Muscle layer of duodenum (tissue), 2 donors: ENCODE data around the gene ABCF1.

Experiments
- H3K27ac ChIP-seq: one replicate; pipeline ENCODE4 v1.7.0; 2013; ENCODE audit warnings: mild to moderate bottlenecking, low read length
- H3K27me3 ChIP-seq: one replicate; pipeline ENCODE4 v1.7.0; 2013; ENCODE audit warnings: low read depth, mild to moderate bottlenecking, control low read depth, low read length
- H3K36me3 ChIP-seq, 2 donors: one replicate each; pipeline ENCODE4 v1.7.0; 2013; ENCODE audit warnings: low read length in 2 of 2, control low read depth in 1 of 2, mild to moderate bottlenecking in 1 of 2; ENCODE audit not compliant: insufficient read depth in 2 of 2, control insufficient read depth in 1 of 2
- H3K4me1 ChIP-seq, 2 donors: one replicate each; pipeline ENCODE4 v1.7.0; 2013; ENCODE audit warnings: low read length in 2 of 2, mild to moderate bottlenecking in 2 of 2, control low read depth in 1 of 2, moderate library complexity in 1 of 2; ENCODE audit not compliant: insufficient read depth in 2 of 2, control insufficient read depth in 1 of 2
- H3K4me3 ChIP-seq, 2 donors: one replicate each; pipeline ENCODE4 v1.7.0; 2013; ENCODE audit warnings: low read length in 2 of 2, low read depth in 1 of 2, mild to moderate bottlenecking in 1 of 2
- H3K9me3 ChIP-seq, 2 donors: one replicate each; pipeline ENCODE4 v1.7.0; 2013; ENCODE audit warnings: low read length in 2 of 2, control low read depth in 1 of 2, mild to moderate bottlenecking in 1 of 2; ENCODE audit not compliant: control insufficient read depth in 1 of 2
- donor health status: healthy.

ABCF1 gene

DNA sequence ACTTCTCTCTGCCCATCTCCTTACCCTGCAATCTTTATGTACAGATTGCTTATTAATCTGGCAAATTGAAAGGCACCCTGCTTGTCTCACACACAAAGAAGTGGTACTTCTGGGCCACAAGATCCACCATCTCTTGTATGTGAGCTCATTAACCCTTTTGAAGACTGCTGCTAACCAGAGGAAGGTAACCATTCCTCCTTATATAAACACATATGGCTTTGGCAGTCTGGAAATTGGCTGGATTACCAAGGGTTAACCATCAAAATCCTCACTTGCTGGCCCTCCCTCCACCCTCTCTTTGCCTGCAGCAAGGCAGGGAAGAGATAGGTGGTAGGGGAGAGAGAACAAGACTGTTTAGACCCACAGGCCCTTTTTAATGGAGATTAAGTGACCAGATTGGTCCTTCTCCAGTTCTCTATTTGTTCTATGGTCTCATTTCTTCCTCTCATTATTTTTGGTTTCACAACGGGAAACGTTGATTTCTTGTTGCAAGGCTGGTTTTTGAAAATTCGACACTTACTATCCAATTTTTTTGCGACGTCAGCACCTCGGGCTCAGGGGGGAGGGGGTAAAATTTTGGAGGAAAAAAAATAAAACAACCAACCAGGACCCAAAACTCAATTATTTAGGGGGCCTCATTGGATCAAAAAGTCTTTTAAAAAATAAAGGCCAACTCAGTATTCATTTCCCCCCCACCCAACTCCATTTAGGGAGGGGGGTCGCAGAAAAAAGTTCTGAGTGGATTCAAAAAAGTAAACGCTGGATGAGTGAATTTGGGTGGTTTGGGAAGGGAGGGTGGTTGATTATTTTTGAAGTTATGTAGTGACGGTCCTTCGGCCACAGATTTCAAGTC is 44.9 kb downstream of the ABCF1 start:
- peaks cover 24 to 41% of the 10 kb centered on the region in 2 donors for H3K4me1 ChIP-seq
- H3K36me3 ChIP-seq, result peaks cover 25 to 26% of the 10 kb centered on the region in 2 donors
- H3K4me3 ChIP-seq, result peak overlapping the region; percentile 95 to 96
- peak overlapping the region; percentile 100 for H3K27ac ChIP-seq
- H3K27me3 ChIP-seq, result no peaks in the 10 kb centered on the region
- H3K9me3 ChIP-seq, result no peaks in the 10 kb centered on the region

DNA sequence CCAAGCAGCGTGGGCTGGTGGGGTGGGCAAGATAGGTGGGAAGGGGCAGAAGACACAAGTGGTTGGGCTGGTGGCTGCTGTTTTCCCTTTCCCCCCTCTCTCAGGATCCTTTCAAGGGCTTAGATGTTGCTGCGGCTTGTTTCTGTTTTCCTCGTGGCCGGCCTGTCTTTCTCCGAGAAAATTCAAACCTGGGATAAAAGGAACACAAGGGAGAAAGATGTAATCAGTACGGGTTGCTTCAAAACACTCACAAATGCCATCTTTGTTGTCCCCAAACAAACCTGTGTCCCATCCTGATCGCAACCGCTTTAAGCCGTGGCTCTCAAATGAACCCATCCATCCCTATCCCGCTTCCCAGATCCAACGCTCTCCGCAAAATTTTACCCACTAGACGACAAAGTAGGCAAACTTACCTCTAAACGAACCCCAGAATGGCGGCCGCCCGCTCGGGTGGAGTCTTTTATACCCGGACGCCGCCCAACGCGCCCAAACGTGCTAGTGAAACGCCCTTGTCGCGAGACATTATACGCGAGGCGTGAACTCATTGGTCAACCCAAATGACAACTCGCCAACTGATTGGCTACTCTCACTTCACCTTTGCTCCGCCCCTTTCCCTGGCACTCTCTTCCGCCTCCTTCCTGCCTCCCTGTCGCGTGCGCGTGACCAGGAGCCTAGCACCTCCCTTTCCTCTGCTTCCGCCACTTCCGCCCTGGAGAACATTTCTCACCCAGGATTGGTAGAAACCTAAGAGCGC is 45.7 kb downstream of the ABCF1 start, which contains the start of gene PPP1R10:
Gene PPP1R10 (minus strand): TSS at position 433 of the 754 bp plus-strand sequence. CDS start 7,299 bp downstream, outside the sequence.
- Histone ChIP-seq H3K4me3 (peak within 1 kb of the TSS; percentile 95 to 96), H3K4me1 (peaks cover 24 to 33% of the 10 kb centered on the region in 2 donors)

DNA sequence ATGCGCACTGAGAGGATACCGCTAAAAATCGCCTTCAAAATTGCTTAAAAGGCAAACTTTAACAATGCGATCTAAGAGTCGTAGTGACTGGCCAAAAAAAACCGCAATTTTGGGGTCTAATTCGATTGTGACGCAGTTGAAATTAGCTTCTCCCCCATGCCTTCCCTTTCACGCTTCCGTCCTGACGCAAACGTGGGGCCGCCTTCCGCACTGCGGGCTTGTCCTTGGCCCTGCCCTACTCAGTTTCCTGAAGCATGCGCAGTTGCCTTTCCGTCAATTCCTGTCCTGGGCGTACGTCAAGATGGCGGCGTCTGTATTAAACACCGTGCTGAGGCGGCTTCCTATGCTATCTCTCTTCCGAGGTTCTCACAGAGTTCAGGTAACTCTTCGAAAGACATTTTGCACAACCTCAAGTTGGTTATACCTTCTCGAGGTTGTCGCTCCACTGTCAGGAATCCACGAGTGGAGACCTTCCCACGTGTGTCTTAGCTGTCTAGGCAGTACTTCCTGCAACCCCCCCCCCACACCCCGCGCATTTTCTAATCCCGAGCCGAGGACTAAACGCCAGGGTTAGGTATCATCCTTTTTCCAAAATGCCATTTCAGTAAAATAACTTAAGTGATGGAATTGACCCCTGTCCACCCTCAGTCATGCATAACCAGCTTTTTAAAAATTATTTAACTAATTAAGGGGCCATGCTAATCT is 46.5 kb downstream of the ABCF1 start, which contains the start of gene MRPS18B:
Gene MRPS18B (plus strand): TSS at position 276 of the 705 bp plus-strand sequence. CDS start 26 bp downstream, at position 302.
- Histone ChIP-seq H3K4me1 (peaks cover 17 to 26% of the 10 kb centered on the region in 2 donors), H3K36me3 (peaks cover 29 to 35% of the 10 kb centered on the region in 2 donors), H3K27me3 (no peaks in the 10 kb centered on the region), H3K4me3 (peak within 1 kb of the TSS; percentile 95 to 96), H3K9me3 (no peaks in the 10 kb centered on the region), H3K27ac (peak within 1 kb of the TSS; percentile 100)

More for the DNA sequence above, 45.7 kb downstream of the ABCF1 start, which contains the start of gene PPP1R10:
- H3K27me3 ChIP-seq, result no peaks in the 10 kb centered on the region
- H3K27ac ChIP-seq, result peak within 1 kb of the TSS; percentile 100
- H3K36me3 ChIP-seq, result peaks cover 26 to 29% of the 10 kb centered on the region in 2 donors
- no peaks in the 10 kb centered on the region for H3K9me3 ChIP-seq

DNA sequence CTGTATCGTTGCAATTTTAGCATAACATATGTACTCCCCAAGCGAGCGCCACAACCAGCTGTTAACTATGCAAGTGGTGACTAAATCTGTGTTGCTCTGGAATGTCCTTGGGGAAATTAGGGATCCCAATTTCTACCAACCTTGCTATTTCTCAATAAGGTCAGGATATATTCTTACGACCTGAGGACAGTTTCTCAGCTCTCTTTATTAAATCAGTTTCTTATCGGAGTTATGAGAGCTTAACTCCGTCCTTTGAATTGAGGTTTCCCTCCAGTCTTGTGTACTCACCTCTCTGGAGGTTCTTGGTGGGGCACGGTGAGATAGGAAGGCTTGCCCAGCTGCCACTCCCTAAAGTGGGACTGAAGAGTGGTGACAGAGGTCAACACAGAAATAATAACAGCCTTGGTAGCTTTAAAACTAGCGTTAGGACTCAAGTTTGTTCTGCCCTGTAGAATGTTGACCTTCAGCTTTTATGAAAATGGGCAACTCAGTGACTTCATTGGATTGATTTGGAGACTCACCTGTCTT is 47.1 kb downstream of the ABCF1 start:
- H3K27ac ChIP-seq, result peak overlapping the region; percentile 100
- H3K4me3 ChIP-seq, result peak overlapping the region; percentile 73 to 95
- H3K9me3 ChIP-seq, result no peaks in the 10 kb centered on the region
- H3K4me1 ChIP-seq, result peaks cover 13 to 20% of the 10 kb centered on the region in 2 donors
- peaks cover 30 to 42% of the 10 kb centered on the region in 2 donors for H3K36me3 ChIP-seq
- H3K27me3 ChIP-seq, result no peaks in the 10 kb centered on the region

DNA sequence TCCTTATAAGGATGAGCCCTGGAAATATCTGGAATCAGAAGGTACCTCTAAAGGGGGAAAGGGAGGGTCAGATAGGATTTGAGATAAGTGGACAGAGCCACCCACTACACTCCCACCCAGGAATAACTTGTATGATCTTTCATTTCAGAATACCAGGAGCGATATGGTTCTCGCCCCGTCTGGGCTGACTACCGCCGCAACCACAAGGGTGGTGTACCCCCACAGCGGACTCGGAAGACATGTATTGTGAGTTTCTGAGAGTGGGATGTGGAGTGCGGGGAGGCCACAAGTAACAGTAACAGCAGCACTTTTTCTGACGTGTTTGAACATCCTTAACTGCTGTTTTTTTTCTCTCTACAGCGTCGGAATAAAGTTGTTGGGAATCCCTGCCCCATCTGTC is 48.3 kb downstream of the ABCF1 start:
- Histone ChIP-seq H3K27ac (no peak overlapping the region), H3K9me3 (no peaks in the 10 kb centered on the region), H3K4me3 (no peak overlapping the region), H3K27me3 (no peaks in the 10 kb centered on the region), H3K4me1 (peaks cover 1 to 10% of the 10 kb centered on the region in 2 donors), H3K36me3 (peaks cover 29 to 53% of the 10 kb centered on the region in 2 donors)

DNA sequence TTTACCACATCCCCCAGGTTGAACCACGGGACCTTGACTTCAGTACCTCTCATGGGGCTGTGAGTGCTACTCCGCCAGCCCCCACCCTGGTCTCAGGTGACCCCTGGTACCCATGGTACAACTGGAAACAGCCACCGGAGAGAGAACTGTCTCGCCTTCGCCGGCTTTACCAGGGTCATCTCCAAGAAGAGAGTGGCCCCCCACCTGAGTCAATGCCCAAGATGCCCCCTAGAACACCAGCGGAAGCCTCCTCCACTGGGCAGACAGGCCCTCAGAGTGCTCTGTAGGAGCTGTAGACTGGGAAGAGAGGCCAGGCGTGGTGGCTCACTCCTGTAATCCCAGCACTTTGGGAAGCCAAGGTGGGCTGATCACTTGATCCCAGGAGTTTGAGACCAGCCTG is 54.3 kb downstream of the ABCF1 start:
- no peaks in the 10 kb centered on the region for H3K9me3 ChIP-seq
- H3K36me3 ChIP-seq, result peaks cover 24 to 59% of the 10 kb centered on the region in 2 donors
- H3K27ac ChIP-seq, result no peak overlapping the region
- H3K27me3 ChIP-seq, result no peaks in the 10 kb centered on the region
- H3K4me1 ChIP-seq, result peaks cover 7 to 16% of the 10 kb centered on the region in 2 donors
- no peak overlapping the region for H3K4me3 ChIP-seq

DNA sequence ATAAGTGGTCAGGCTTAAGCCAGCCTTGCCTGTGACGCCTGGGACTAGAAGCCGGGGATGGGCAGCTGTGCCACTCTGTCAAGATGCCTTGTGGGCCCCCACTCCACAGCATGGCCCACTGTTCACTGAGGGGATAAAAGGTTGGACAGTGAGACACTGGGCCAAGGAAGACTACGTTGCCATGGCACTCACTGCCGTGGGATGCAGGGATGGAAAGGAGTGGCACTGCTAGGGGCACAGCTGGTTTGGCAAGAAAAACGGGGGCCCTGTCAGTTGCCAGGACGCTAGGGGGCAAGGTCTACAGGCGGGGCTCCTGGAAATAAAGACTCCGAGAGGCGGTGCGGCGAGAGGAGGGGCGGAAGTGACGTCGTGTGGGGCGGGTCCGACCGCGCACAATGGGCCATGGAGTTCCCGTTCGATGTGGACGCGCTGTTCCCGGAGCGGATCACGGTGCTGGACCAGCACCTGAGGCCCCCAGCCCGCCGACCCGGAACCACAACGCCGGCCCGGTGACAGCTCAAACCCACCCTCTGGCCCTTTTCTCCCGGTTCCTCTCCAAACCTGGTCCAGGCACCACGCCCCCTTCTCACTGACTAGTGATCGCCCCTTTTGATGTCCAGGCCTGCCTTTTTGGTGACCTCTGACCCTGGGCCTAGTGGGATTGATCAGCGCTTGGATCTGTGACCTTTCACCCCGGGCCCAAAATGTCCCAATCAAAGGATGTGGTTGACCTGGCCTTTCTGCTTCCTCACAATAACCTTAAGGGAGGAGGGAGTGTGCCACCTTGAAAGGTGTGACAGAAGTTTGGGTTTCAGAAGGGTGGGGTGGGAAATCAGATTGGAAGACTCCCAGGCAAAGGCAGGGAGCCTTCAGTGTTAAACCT is 55.5 kb downstream of the ABCF1 start, which contains the start of gene ATAT1:
Gene ATAT1 (plus strand): TSS at position 391 of the 883 bp plus-strand sequence.
- no peaks in the 10 kb centered on the region for H3K27me3 ChIP-seq
- H3K4me3 ChIP-seq, result peak within 1 kb of the TSS; percentile 69 to 78
- no peaks in the 10 kb centered on the region for H3K9me3 ChIP-seq
- H3K36me3 ChIP-seq, result peaks cover 24 to 57% of the 10 kb centered on the region in 2 donors
- peak within 1 kb of the TSS; percentile 95 for H3K27ac ChIP-seq
- H3K4me1 ChIP-seq, result peaks cover 7 to 16% of the 10 kb centered on the region in 2 donors

DNA sequence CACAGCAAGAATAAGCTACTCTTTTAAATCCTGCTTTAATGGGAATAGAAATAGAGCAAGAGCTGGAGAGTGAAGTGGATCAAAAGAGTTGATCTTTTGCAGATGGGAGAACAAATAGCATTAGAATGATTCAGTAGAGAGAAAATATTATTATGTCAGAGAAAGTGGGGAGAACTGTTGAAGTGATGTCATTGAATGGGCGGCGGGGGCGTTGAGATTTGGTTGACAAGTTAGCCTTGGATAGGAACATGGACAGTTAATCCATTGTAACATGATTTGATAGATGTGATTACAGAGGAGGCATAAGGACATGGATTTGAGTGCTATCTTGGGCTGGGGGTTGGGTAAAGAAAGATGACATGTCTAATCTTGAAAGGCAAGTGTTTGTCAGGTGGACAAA is 64.6 kb downstream of the ABCF1 start:
- no peaks in the 10 kb centered on the region for H3K4me1 ChIP-seq
- no peak overlapping the region for H3K27ac ChIP-seq
- H3K36me3 ChIP-seq, result peaks cover 11 to 23% of the 10 kb centered on the region in 2 donors
- no peaks in the 10 kb centered on the region for H3K27me3 ChIP-seq
- no peaks in the 10 kb centered on the region for H3K9me3 ChIP-seq
- H3K4me3 ChIP-seq, result no peak overlapping the region

DNA sequence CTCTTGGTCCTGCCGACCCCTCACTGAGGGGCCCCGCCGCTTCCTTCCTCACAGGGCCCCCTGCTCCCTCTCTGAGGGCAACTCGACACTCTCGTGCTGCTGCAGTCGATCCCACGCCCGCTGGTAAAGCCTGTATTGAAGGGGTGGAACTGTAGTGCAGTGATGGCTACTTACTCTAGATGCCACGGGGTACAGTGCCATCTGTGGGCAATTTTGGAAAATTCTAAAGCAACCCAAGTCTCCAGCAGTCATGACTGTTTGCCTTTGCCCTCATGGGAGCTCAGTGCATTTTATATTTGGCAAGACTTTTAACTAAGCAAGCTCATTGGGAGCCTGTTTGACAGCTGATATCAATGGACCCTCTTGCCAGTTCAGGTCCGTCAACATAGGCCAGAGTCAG is 69.2 kb downstream of the ABCF1 start:
- H3K36me3 ChIP-seq, result peaks cover 17 to 26% of the 10 kb centered on the region in 2 donors
- H3K27me3 ChIP-seq, result no peaks in the 10 kb centered on the region
- H3K27ac ChIP-seq, result no peak overlapping the region
- no peaks in the 10 kb centered on the region for H3K4me1 ChIP-seq
- no peaks in the 10 kb centered on the region for H3K9me3 ChIP-seq
- no peak overlapping the region for H3K4me3 ChIP-seq

DNA sequence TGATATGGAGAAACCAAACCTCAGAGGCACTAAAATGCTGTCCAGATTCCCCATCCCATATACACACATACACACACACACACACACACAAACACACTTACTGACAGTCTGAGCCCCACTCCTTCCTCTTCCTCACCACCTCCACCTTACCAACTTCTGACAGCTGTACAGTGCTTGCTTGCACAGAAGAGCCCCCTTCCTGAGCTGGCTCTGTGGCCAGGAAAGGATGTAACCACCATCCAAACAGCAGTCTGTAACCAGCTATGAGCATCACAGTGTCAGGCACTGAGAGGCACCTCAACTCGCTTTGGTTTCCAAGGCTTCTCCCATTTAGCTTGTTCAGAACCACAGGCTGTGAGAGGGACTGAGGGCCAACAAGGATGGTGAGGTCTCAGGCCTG is 69.8 kb downstream of the ABCF1 start:
- H3K27ac ChIP-seq, result no peak overlapping the region
- H3K4me1 ChIP-seq, result peaks cover under 1 to 1% of the 10 kb centered on the region in 2 donors
- no peak overlapping the region for H3K4me3 ChIP-seq
- no peaks in the 10 kb centered on the region for H3K27me3 ChIP-seq
- peaks cover 17 to 26% of the 10 kb centered on the region in 2 donors for H3K36me3 ChIP-seq
- H3K9me3 ChIP-seq, result no peaks in the 10 kb centered on the region
